ENCODE results near the gene CRACR2A. TPM values are rescaled to one million over a fixed set of nuclear protein-coding genes. Genes with fewer than 3 reads are reported as not detected.

The CRACR2A gene
- total and polyA plus RNA-seq, 9 of the 15 experiments (the other 6 are each of a cell fraction or from before 2014, with no cell fraction given): 2.1 to 15.1 (median 10.4) TPM

- TF ChIP-seq ZBTB11 (CRISPR knock-in tag; IDR thresholded peaks at IDR 0.05) (no peak), ZSCAN32 (CRISPR knock-in tag; IDR thresholded peaks at IDR 0.05) (no peak)
Measured at GRCh38 chr12:3631272-3631637, 121.7 kb downstream of the CRACR2A start (continued).

- ChIA-PET CTCF (ENCODE audit: low intra/inter-chr PET ratio) (no interaction called here), POLR2A (interaction anchor here (0.6 kb wide), 1 partner anchor 26 kb away, joined by 3 read pairs; no protein-coding TSS in a partner anchor)
- ATAC-seq: no peak
- no TSS peak for BruUV-seq (replicated peaks)
- Histone ChIP-seq H4K20me1 (replicated peaks; ENCODE audit: control insufficient read depth, insufficient read depth, low read length) (no peaks in the 10 kb centered on the region), H3K27me3 (ENCODE audit: control insufficient read depth in 2 of 2, insufficient read depth in 2 of 2, low read length in 2 of 2) (no peaks in the 10 kb centered on the region), H3K9ac (ENCODE audit: insufficient read depth in 1 of 2, low read depth in 2 of 2, low read length in 2 of 2) (no peak overlapping the region), H3K4me2 (ENCODE audit: insufficient read depth, low read length) (no peak overlapping the region), H3K27ac (ENCODE audit: extremely low read depth, low read depth, low read length) (no peak overlapping the region), H3K9me3 (replicated peaks; ENCODE audit: control insufficient read depth, insufficient read depth, low read depth, low read length) (no peaks in the 10 kb centered on the region), H3K4me3 (no peak overlapping the region), H2AFZ (ENCODE audit: low read depth, low read length) (no peak overlapping the region), H3K36me3 (ENCODE audit: control insufficient read depth, insufficient read depth, low read length) (peaks cover 9% of the 10 kb centered on the region; the same call in 1 of the 3 replicates), H3K79me2 (ENCODE audit: control insufficient read depth, insufficient read depth, low read length) (no peaks in the 10 kb centered on the region), H3K4me1 (replicated peaks in 1 of 2; ENCODE audit: control insufficient read depth in 2 of 2, insufficient read depth in 2 of 2, low read length in 2 of 2) (no peaks in the 10 kb centered on the region), H3K9me1 (ENCODE audit: control insufficient read depth, insufficient read depth, low read length) (no peaks in the 10 kb centered on the region)
- no peak for DNase-seq (ENCODE audit: extremely low read depth in 1 of 4, low spot score in 3 of 4)
- in situ Hi-C loops (cut with MboI): no loop called here
- intact Hi-C loops (cut with micrococcal nuclease): no loop called here
- 77% methylated on average over 7 of the region's 8 CpGs for WGBS (ENCODE audit: insufficient coverage, low coverage, missing lambda C conversion rate)
- no peak for TF ChIP-seq MECOM (CRISPR knock-in tag; IDR thresholded peaks at IDR 0.05)
- TF ChIP-seq ZNF324 (CRISPR knock-in tag; IDR thresholded peaks at IDR 0.05): no peak
- no peak for TF ChIP-seq DNMT1 (IDR thresholded peaks at IDR 0.05)
- no peak for TF ChIP-seq SPI1 (IDR thresholded peaks at IDR 0.05; ENCODE audit: borderline replicate concordance, low read depth, low read length)
- no peak for TF ChIP-seq ZC3H8 (IDR thresholded peaks at IDR 0.05)
- no peak for TF ChIP-seq PCBP1 (IDR thresholded peaks at IDR 0.05; ENCODE audit: low read depth, low read length, poor library complexity, severe bottlenecking)
- TF ChIP-seq TSHZ1 (CRISPR knock-in tag; IDR thresholded peaks at IDR 0.05): no peak
- no peak for TF ChIP-seq KLF6 (CRISPR knock-in tag; IDR thresholded peaks at IDR 0.05; ENCODE audit: borderline replicate concordance)
- FAIRE-seq: no peak
Measured at GRCh38 chr12:3630621-3631271, 122.2 kb downstream of the CRACR2A start.

All from K562 (cell line).